GM06990 (cell line): Measurements from ENCODE around the gene PRKG1.

ENCODE experiments used
- DNase-seq: peaks from one replicate; pipeline ENCODE4 v3.0.0-alpha.2; 2011; ENCODE audit not compliant: insufficient read length; ENCODE audit errors: extremely low read depth
- H3K27me3 ChIP-seq: replicated peaks from 2 replicates; pipeline ENCODE4 v1.6.0; 2011; ENCODE audit warnings: low read length; ENCODE audit not compliant: control insufficient read depth, insufficient read depth
- H3K36me3 ChIP-seq: 2 replicates; pipeline ENCODE4 v1.5.1; 2011; ENCODE audit warnings: low read length; ENCODE audit not compliant: control insufficient read depth, insufficient read depth
- H3K4me3 ChIP-seq: replicated peaks from 2 replicates; pipeline ENCODE4 v1.5.1; 2011; ENCODE audit warnings: low read depth, mild to moderate bottlenecking, control low read depth, low read length
- CTCF ChIP-seq: IDR thresholded peaks from 2 replicates; pipeline ENCODE4 v1.5.1; 2011; ENCODE audit warnings: low read length, control low read depth, mild to moderate bottlenecking, inconsistent platforms; ENCODE audit not compliant: insufficient read depth, poor library complexity, severe bottlenecking

PRKG1 gene

DNA sequence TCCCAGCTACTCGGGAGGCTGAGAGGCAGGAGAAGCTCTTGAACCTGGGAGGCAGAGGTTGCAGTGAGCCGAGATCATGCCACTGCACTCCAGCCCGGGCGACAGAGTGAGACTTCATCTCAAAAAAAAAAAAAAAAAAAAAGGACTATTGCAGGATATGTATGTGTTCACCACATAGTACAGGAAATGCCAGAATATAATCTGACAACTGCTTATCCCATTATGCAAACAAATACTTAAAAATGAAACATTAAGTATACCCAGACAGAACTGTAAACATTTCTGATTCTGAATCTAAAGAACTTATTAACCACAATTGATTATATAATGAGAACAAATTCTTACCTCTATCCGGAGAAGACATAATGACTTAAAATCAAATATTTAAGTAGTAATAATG lies 1258.5 kb downstream of the PRKG1 start:
- no peak for TF ChIP-seq CTCF
- Histone ChIP-seq H3K4me3 (no peak overlapping the region), H3K27me3 (no peaks in the 10 kb centered on the region), H3K36me3 (no peaks in the 10 kb centered on the region)
- no peak for DNase-seq

- H3K4me3 ChIP-seq, result no peak overlapping the region
- no peaks in the 10 kb centered on the region for H3K27me3 ChIP-seq
- TF ChIP-seq CTCF, result no peak
- DNase-seq, result no peak
- no peaks in the 10 kb centered on the region for H3K36me3 ChIP-seq
Measured at GRCh38 chr10:52334595-52334994, 1260.3 kb downstream of the PRKG1 start.

DNA sequence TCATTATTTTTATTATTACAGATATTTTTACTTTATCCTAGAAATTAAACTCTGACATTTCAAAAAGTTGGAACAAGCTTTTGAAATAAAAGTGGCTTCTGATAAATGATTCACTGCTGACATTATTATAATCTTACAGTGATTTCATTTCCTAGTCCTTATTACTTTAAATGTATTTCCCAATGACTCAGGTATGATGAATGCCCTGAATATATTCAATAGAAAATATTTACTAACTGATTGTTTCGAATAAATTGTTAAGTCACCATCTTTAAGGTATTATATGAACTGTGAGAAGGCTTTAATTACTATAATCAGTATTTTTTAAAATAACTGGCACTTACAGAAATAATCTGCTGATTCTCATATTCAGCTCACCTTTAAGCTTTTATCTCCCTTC lies 1261.4 kb downstream of the PRKG1 start:
- Histone ChIP-seq H3K27me3 (no peaks in the 10 kb centered on the region), H3K36me3 (no peaks in the 10 kb centered on the region), H3K4me3 (no peak overlapping the region)
- no peak for DNase-seq
- TF ChIP-seq CTCF, result no peak

DNA sequence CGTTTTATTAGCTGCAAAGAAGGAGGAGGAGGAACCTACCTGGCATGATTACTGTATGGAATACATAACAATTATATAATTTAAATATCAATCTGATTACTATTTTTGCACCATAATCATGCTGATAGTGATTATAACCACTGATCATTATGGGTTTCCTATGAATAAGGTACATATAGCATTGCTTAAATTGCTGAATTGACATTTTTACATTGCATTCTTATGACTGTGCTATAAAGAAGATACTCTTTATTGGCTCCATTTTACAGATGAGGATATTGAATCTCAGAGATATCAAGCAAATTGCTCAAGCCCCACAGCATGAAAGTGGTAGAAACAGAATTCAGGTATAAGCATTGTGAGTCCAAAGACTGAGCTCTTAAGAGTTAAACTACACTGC lies 1262.9 kb downstream of the PRKG1 start:
- TF ChIP-seq CTCF, result no peak
- Histone ChIP-seq H3K36me3 (no peaks in the 10 kb centered on the region), H3K4me3 (no peak overlapping the region), H3K27me3 (no peaks in the 10 kb centered on the region)
- DNase-seq, result no peak

DNA sequence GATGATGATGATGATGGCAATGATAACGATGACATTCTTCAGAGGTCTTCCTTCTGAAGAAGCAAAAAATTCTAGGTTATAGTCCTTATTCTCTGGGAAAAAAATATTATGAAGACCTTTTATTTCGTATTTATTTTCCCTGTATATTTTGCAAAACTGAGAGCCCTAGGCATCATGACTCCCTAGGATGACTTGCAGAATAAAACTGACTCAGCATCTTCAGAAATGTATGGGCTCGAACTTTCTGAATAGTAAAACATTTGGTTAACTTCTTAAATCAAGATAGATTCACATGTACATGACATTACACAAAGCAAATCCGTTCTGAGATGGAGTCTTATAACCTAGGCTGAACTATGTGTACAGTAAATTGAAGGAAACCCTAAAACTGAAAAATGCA lies 1269.2 kb downstream of the PRKG1 start:
- Histone ChIP-seq H3K27me3 (no peaks in the 10 kb centered on the region), H3K36me3 (no peaks in the 10 kb centered on the region), H3K4me3 (no peak overlapping the region)
- no peak for DNase-seq
- no peak for TF ChIP-seq CTCF
